GM12878 (cell line): ENCODE data around the gene COL26A1. TPM values are rescaled to one million over a fixed set of nuclear protein-coding genes. Genes with fewer than 3 reads are reported as not detected.

ENCODE experiments used
- ATAC-seq: fragments of 200-7000 bp; cut with Tn5 transposase; 3 replicates; pipeline ENCODE4 v1.9.1; 2020; ENCODE audit warnings: mild to moderate bottlenecking, moderate library complexity
- BruUV-seq: library from RNA; stranded (reverse); fragments of 400-500 nt; replicated peaks from 2 replicates; lab custom pipeline; 2021; lab: Mats Ljungman, UMichigan
- CTCF ChIA-PET: fragments of 300-600 bp; sonication (Branson Sonifier 250); formaldehyde crosslinking; extraction: SDS; loops from one replicate; lab custom pipeline; 2021; ENCODE audit warnings: inconsistent platforms; lab: Yijun Ruan, JAX
- POLR2A ChIA-PET: fragments of 350-600 bp; formaldehyde crosslinking; extraction: SDS; loops from one replicate; lab custom pipeline; 2021; ENCODE audit warnings: inconsistent platforms; lab: Charles Lee
- RAD21 ChIA-PET: fragments of 300-600 bp; sonication (Branson Sonifier 250); formaldehyde crosslinking; loops from one replicate; lab custom pipeline; 2023; ENCODE audit warnings: antibody characterized with exemption; ENCODE audit not compliant: unreplicated experiment; lab: Charles Lee
- SMC1A ChIA-PET: fragments of 300-600 bp; sonication (Branson Sonifier 250); formaldehyde crosslinking; loops from one replicate; lab custom pipeline; 2023; ENCODE audit not compliant: unreplicated experiment, uncharacterized antibody; lab: Charles Lee
- DNase-seq: peaks from one replicate; pipeline ENCODE4 v3.0.0-alpha.2; 2011; ENCODE audit warnings: low read depth, low spot score
- FAIRE-seq: peaks from 3 replicates; lab custom pipeline; 2011; peaks lifted over from hg19 to GRCh38; lab: Jason Lieb, UNC
- H2AFZ ChIP-seq: 2 replicates; pipeline ENCODE4 v1.6.0; 2011; ENCODE audit warnings: low read depth, low read length, control low read depth; ENCODE audit not compliant: control insufficient read depth
- H3K27ac ChIP-seq: 2 replicates; pipeline ENCODE4 v1.5.1; 2011; ENCODE audit warnings: control low read depth; ENCODE audit not compliant: control insufficient read depth, insufficient read depth
- H3K27me3 ChIP-seq, 2 experiments: replicated peaks in 1 of 2; 2 replicates each; pipeline versions ENCODE4 v1.6.0 to v1.6.1; 2011; ENCODE audit warnings: low read length in 1 of 2; ENCODE audit not compliant: control insufficient read depth in 2 of 2, insufficient read depth in 2 of 2
- H3K36me3 ChIP-seq, 2 experiments: 2 replicates each; pipeline ENCODE4 v1.5.1; 2011; ENCODE audit warnings: low read length in 1 of 2; ENCODE audit not compliant: control insufficient read depth in 2 of 2, insufficient read depth in 2 of 2
- H3K4me1 ChIP-seq: 2 replicates; pipeline ENCODE4 v1.6.1; 2011; ENCODE audit warnings: mild to moderate bottlenecking, low read length, moderate library complexity, mixed read lengths; ENCODE audit not compliant: control insufficient read depth, insufficient read depth
- H3K4me2 ChIP-seq: 2 replicates; pipeline ENCODE4 v1.6.0; 2011; ENCODE audit warnings: control low read depth; ENCODE audit not compliant: control insufficient read depth, insufficient read depth
- H3K4me3 ChIP-seq: fragments of 200-600 bp; sonication (generic); 2 replicates; pipeline ENCODE4 v1.5.1; 2016
- H3K79me2 ChIP-seq: 2 replicates; pipeline ENCODE4 v1.6.0; 2011; ENCODE audit warnings: low read length; ENCODE audit not compliant: control insufficient read depth, insufficient read depth
- H3K9ac ChIP-seq: 2 replicates; pipeline ENCODE4 v1.8.0; 2011; ENCODE audit warnings: low read length, control low read depth, mixed read lengths; ENCODE audit not compliant: control insufficient read depth, insufficient read depth
- H3K9me3 ChIP-seq: replicated peaks from 3 replicates; pipeline ENCODE4 v1.5.1; 2011; ENCODE audit warnings: mild to moderate bottlenecking, low read length; ENCODE audit not compliant: control insufficient read depth, insufficient read depth
- H4K20me1 ChIP-seq: 2 replicates; pipeline ENCODE4 v1.6.0; 2011; ENCODE audit not compliant: control insufficient read depth, insufficient read depth
- BHLHE40 ChIP-seq, 2 experiments: fragments of 450-650 bp in 1 of 2; IDR thresholded peaks; 2 replicates each; pipeline ENCODE4 v1.6.1; 2011 to 2017; ENCODE audit warnings: low read depth in 2 of 2, borderline replicate concordance in 1 of 2, improper control_type of control experiment in 1 of 2, low read length in 1 of 2, mild to moderate bottlenecking in 1 of 2
- CBX3 ChIP-seq: fragments of 200-600 bp; sonication (generic); IDR thresholded peaks from 2 replicates; pipeline ENCODE4 v1.6.1; 2016; ENCODE audit warnings: low read depth, borderline replicate concordance
- FOXM1 ChIP-seq: IDR thresholded peaks from 2 replicates; pipeline ENCODE4 v1.6.1; 2012; ENCODE audit warnings: low read depth, mild to moderate bottlenecking, inconsistent platforms, low read length, moderate library complexity
- GABPA ChIP-seq: IDR thresholded peaks from 2 replicates; pipeline ENCODE4 v1.6.1; 2014; ENCODE audit warnings: antibody characterized with exemption, low read depth, mild to moderate bottlenecking, inconsistent platforms
- KLF5 ChIP-seq: fragments of 450-650 bp; IDR thresholded peaks from 2 replicates; pipeline ENCODE4 v1.6.1; 2014; ENCODE audit warnings: mild to moderate bottlenecking; ENCODE audit not compliant: partially characterized antibody
- NFYB ChIP-seq: IDR thresholded peaks from 2 replicates; pipeline ENCODE4 v1.6.1; 2011; ENCODE audit warnings: low read depth, mild to moderate bottlenecking, low read length, improper control_type of control experiment, moderate library complexity; ENCODE audit not compliant: insufficient read depth
- RCOR1 ChIP-seq: conservative IDR thresholded peaks from 2 replicates; pipeline ENCODE4 v1.6.1; 2012; ENCODE audit warnings: low read depth, low read length, improper control_type of control experiment
- RFX5 ChIP-seq: IDR thresholded peaks from 2 replicates; pipeline ENCODE4 v1.6.1; 2011; ENCODE audit warnings: low read depth, low read length, improper control_type of control experiment
- RUNX3 ChIP-seq: IDR thresholded peaks from 2 replicates; pipeline ENCODE4 v1.6.1; 2012; ENCODE audit warnings: low read length, inconsistent platforms
- SPI1 ChIP-seq: IDR thresholded peaks from 2 replicates; pipeline ENCODE4 v1.6.1; 2011; ENCODE audit warnings: low read depth, mild to moderate bottlenecking, low read length, moderate library complexity, borderline replicate concordance; ENCODE audit not compliant: insufficient read depth
- SREBF2 ChIP-seq: IDR thresholded peaks from 2 replicates; pipeline ENCODE4 v1.6.1; 2012; ENCODE audit warnings: mild to moderate bottlenecking, low read length
- TCF3 ChIP-seq: IDR thresholded peaks from 2 replicates; pipeline ENCODE4 v1.6.1; 2012; ENCODE audit warnings: low read depth, mild to moderate bottlenecking, low read length, borderline replicate concordance; ENCODE audit not compliant: insufficient read depth
- YBX1 ChIP-seq: fragments of 450-650 bp; IDR thresholded peaks from 2 replicates; pipeline ENCODE4 v1.6.1; 2016; ENCODE audit warnings: antibody characterized with exemption
- ZBED1 ChIP-seq: IDR thresholded peaks from 2 replicates; pipeline ENCODE4 v1.6.1; 2016; ENCODE audit warnings: borderline replicate concordance
- ZSCAN29 ChIP-seq: fragments of 450-650 bp; IDR thresholded peaks from 2 replicates; pipeline ENCODE4 v1.6.1; 2017; ENCODE audit warnings: mild to moderate bottlenecking, moderate library complexity
- WGBS: methylation state at CpG from one replicate; pipeline ENCODE4 v1.1.6; 2016; ENCODE audit warnings: low lambda C conversion rate; ENCODE audit not compliant: insufficient replicate concordance, insufficient coverage; ENCODE audit errors: missing lambda C conversion rate; 5-methylcytosine and 5-hydroxymethylcytosine counted together
- in situ Hi-C: fragments of 300-500 bp; cut with MboI; formaldehyde crosslinking; loops from 9 replicates; pipeline ENCODE4 v1.14.3; 2018; ENCODE audit warnings: mixed read lengths
- intact Hi-C: fragments of 100-400 bp; cut with micrococcal nuclease; formaldehyde crosslinking; loops from one replicate; pipeline ENCODE4 v1.14.2; 2022; ENCODE audit not compliant: unreplicated experiment
- polyA plus RNA-seq, 11 experiments: library from polyadenylated mRNA; depleted of rRNA in 4 of 11; unstranded in 6 of 11; stranded (reverse) in 5 of 11; fragments of >200 nt; fragmentation: Nextera tagmentation in 4 of 11; fragmentation: Illumina TruSeq in 1 of 11; extraction: Ambion mirVana in 4 of 11; extraction: Trizol in 1 of 11; gene quantifications; 1 replicate in 1 of 11; 2 replicates in 10 of 11; pipeline versions ENCODE4 v1.2.1 to v1.2.3, GENCODE V29; 2011 to 2016; ENCODE audit warnings: inconsistent platforms in 2 of 11, missing spikeins in 2 of 11, low read depth in 1 of 11
- total RNA-seq, 4 experiments: library from RNA; depleted of rRNA in 3 of 4; stranded (reverse); fragments of >200 nt in 3 of 4; fragmentation: Illumina TruSeq in 1 of 4; extraction: Trizol in 1 of 4; gene quantifications; 2 replicates each; pipeline versions ENCODE4 v1.2.1 to v1.2.3, GENCODE V29; 2013 to 2021
- TF ChIP-seq, protein P1 (sequence below): fragments of 450-650 bp; IDR thresholded peaks from 2 replicates; pipeline ENCODE4 v1.6.1; 2016; ENCODE audit warnings: mild to moderate bottlenecking
- TF ChIP-seq, protein P2 (sequence below): fragments of 450-650 bp; IDR thresholded peaks from 2 replicates; pipeline ENCODE4 v1.6.1; 2017; ENCODE audit warnings: mild to moderate bottlenecking
- TF ChIP-seq, protein P3 (sequence below): fragments of 450-650 bp; conservative IDR thresholded peaks from 2 replicates; pipeline ENCODE4 v1.6.1; 2017; ENCODE audit warnings: mild to moderate bottlenecking, moderate library complexity

The COL26A1 gene
- total and polyA plus RNA-seq, 10 of the 15 experiments (the other 5 are each of a cell fraction or from before 2014, with no cell fraction given), result 0.08 TPM; not detected in 9

DNA sequence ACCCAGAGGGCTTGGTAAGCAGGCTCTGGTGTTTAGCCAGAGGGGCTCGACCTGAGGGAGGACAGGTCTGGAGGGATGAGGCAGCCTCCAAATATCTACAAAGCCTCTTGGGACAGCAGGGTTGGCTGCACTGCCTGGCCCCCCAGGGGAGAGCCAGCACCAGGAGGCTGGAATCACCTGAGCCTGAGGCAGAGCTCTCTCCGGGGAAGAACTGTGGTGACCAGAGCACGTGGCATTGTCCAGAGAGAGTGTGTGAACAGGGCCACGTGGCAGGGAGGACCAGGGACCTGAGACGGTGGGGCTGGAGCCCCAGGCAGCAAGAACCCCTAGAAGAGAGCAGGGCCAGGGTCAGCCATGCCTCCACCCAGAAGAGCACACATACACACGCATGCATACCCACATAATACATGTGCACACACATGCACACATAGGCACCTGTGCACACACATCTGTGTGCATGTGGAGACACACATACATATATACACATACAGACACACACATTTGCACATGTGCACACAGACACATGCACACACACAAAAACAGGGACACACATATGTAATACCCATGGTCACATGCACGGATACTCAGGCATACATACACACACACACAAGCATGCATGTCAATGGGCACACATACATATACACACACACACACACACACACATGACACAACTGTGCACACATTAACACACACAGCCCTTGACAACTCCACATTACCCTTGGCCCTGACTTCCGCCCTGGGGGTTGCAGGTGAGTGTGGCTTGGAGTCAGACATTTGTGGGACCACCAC, 171.5 kb downstream of the COL26A1 start:
- no peak for ATAC-seq
- 8% methylated on average over 8 of the region's 8 CpGs for WGBS

More for the DNA sequence above, 171.5 kb downstream of the COL26A1 start:
- no peaks in the 10 kb centered on the region; a peak in 1 of 4 replicates for H3K27me3 ChIP-seq
- H3K36me3 ChIP-seq, result no peaks in the 10 kb centered on the region
- H3K9ac ChIP-seq, result no peak overlapping the region
- no peaks in the 10 kb centered on the region for H4K20me1 ChIP-seq
- H3K4me1 ChIP-seq, result no peaks in the 10 kb centered on the region
- H3K4me2 ChIP-seq, result no peak overlapping the region
- DNase-seq, result no peak
- H3K4me3 ChIP-seq, result no peak overlapping the region
- RAD21 ChIA-PET, result no interaction called here
- SMC1A ChIA-PET, result no interaction called here
- BruUV-seq, result no TSS peak
- TF ChIP-seq, protein P1, sequence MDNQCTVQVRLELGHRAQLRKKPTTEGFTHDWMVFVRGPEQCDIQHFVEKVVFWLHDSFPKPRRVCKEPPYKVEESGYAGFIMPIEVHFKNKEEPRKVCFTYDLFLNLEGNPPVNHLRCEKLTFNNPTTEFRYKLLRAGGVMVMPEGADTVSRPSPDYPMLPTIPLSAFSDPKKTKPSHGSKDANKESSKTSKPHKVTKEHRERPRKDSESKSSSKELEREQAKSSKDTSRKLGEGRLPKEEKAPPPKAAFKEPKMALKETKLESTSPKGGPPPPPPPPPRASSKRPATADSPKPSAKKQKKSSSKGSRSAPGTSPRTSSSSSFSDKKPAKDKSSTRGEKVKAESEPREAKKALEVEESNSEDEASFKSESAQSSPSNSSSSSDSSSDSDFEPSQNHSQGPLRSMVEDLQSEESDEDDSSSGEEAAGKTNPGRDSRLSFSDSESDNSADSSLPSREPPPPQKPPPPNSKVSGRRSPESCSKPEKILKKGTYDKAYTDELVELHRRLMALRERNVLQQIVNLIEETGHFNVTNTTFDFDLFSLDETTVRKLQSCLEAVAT, result no peak
- no peak for TF ChIP-seq RFX5
- TF ChIP-seq GABPA, result no peak
- TF ChIP-seq NFYB, result no peak
- TF ChIP-seq BHLHE40 (IDR thresholded peaks at IDR 0.05; ENCODE audit: borderline replicate concordance in 1 of 2, low read depth in 2 of 2, low read length in 1 of 2), result no peak
- no peak for TF ChIP-seq KLF5
- no peak for TF ChIP-seq FOXM1
- TF ChIP-seq YBX1, result no peak
- TF ChIP-seq, protein P2, sequence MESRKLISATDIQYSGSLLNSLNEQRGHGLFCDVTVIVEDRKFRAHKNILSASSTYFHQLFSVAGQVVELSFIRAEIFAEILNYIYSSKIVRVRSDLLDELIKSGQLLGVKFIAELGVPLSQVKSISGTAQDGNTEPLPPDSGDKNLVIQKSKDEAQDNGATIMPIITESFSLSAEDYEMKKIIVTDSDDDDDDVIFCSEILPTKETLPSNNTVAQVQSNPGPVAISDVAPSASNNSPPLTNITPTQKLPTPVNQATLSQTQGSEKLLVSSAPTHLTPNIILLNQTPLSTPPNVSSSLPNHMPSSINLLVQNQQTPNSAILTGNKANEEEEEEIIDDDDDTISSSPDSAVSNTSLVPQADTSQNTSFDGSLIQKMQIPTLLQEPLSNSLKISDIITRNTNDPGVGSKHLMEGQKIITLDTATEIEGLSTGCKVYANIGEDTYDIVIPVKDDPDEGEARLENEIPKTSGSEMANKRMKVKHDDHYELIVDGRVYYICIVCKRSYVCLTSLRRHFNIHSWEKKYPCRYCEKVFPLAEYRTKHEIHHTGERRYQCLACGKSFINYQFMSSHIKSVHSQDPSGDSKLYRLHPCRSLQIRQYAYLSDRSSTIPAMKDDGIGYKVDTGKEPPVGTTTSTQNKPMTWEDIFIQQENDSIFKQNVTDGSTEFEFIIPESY, result no peak
- TF ChIP-seq SPI1, result no peak
- TF ChIP-seq TCF3, result no peak
- TF ChIP-seq, protein P3, sequence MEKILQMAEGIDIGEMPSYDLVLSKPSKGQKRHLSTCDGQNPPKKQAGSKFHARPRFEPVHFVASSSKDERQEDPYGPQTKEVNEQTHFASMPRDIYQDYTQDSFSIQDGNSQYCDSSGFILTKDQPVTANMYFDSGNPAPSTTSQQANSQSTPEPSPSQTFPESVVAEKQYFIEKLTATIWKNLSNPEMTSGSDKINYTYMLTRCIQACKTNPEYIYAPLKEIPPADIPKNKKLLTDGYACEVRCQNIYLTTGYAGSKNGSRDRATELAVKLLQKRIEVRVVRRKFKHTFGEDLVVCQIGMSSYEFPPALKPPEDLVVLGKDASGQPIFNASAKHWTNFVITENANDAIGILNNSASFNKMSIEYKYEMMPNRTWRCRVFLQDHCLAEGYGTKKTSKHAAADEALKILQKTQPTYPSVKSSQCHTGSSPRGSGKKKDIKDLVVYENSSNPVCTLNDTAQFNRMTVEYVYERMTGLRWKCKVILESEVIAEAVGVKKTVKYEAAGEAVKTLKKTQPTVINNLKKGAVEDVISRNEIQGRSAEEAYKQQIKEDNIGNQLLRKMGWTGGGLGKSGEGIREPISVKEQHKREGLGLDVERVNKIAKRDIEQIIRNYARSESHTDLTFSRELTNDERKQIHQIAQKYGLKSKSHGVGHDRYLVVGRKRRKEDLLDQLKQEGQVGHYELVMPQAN, result no peak
- no peak for TF ChIP-seq SREBF2
- TF ChIP-seq CBX3, result no peak
- TF ChIP-seq ZBED1, result no peak
- no peak for TF ChIP-seq RUNX3
- TF ChIP-seq ZSCAN29, result no peak
- no peak for TF ChIP-seq RCOR1
- POLR2A ChIA-PET, result no interaction called here
- FAIRE-seq, result no peak
- in situ Hi-C loops, result no loop called here
- CTCF ChIA-PET, result interaction anchor here (1.3 kb wide), 1 partner anchor 123 kb away, joined by 4 read pairs; no protein-coding TSS in a partner anchor
- H3K27ac ChIP-seq, result no peak overlapping the region
- intact Hi-C loops, result no loop called here
- H3K79me2 ChIP-seq, result no peaks in the 10 kb centered on the region
- no peaks in the 10 kb centered on the region; the same call in 2 of the 3 replicates for H3K9me3 ChIP-seq
- H2AFZ ChIP-seq, result no peak overlapping the region
